ENCODE results near the gene HOXB2.
A peak's percentile ranks its signal among the peaks of the same experiment; 100 is the strongest.

The HOXB2 gene

DNA sequence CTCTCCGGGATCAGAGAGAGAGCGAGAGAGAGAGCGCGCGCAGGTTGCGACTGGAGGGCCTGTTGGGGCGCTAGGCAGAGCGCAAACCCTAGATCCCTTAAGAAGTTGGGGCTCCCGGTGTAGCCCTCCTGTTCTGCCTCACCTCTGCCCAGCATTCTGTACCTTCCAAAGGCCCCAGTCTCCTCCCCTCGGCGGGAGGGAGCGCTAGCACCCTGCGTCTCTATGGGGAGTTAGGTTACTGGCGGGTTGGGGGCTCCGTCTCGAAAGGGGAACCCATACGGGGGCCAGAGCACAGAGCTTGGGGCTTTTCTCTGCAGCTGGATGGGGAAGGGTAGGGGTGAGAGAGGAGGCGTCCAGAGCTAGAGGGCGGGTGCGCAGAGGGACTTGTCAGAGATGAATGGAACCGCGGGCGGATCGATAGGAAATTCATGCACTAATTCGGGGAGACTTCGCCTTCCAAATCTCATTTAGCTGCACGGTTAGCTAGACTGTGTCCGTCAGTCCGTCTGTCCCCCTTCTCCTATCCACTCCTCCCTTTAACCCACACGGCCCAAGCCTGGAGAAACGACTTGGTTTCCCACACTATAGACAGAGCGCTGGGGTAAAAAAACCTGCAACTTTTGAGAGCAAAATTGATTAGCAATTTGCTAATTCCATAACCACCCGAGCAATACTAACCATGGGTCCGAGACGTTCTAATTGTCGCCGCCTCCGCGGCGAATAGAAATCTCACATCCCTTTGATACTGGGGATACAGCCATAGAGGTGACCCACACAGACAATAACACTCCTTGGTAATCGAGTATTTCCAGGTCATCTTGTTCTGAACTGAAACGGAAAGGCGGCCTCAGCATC, 33.9 kb upstream of the HOXB2 start:
- DNase-seq (ENCODE audit: low read depth in 2 of 2): no peak

DNA sequence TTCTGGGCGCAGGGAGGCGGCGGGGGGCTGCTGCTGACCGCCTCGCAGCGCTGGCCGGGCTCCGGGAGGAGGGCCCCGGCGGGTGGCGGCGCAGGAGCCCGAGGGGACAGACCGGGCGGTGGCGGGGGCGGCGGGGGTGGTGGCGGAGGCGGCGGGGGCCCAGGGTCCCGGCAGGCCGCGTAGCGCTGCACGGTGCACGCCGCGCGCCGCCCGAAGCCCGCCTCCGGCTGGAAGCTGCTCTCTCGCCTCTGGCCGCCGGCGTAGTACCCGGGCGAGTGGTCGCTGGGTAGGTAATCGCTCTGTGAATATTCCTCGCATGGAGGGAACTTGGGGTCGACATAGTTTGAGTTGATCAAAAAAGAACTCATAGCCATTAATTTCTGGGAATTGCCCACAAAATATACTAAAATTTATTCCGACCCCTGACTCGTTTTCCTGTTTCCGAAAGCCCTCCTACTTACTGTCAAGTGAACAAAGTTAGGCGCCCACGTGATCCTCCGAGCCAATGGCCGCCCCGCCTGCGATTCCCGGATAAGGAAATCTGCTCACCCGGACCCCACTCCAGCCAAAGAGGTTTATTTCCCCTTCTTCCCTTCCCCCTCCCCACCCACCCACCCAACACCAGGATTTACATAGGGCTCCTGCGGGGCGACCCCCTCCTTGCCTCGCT, 33.2 kb upstream of the HOXB2 start, which contains the start of gene HOXB4:
Gene HOXB4, minus strand, starts transcription at position 405 of the 670 bp plus-strand sequence. Its CDS starts 31 bp downstream, at position 374.
- peak in 1 of 2 experiments; percentile 65 for DNase-seq (ENCODE audit: low read depth in 2 of 2)

- DNase-seq (ENCODE audit: low read depth in 2 of 2): no peak
Measured at GRCh38 chr17:48577330-48577945, 32.5 kb upstream of the HOXB2 start.

GRCh38 chr17:48576479-48577309, 31.8 kb upstream of the HOXB2 start:
- no peak for DNase-seq (ENCODE audit: low read depth in 2 of 2)

DNA sequence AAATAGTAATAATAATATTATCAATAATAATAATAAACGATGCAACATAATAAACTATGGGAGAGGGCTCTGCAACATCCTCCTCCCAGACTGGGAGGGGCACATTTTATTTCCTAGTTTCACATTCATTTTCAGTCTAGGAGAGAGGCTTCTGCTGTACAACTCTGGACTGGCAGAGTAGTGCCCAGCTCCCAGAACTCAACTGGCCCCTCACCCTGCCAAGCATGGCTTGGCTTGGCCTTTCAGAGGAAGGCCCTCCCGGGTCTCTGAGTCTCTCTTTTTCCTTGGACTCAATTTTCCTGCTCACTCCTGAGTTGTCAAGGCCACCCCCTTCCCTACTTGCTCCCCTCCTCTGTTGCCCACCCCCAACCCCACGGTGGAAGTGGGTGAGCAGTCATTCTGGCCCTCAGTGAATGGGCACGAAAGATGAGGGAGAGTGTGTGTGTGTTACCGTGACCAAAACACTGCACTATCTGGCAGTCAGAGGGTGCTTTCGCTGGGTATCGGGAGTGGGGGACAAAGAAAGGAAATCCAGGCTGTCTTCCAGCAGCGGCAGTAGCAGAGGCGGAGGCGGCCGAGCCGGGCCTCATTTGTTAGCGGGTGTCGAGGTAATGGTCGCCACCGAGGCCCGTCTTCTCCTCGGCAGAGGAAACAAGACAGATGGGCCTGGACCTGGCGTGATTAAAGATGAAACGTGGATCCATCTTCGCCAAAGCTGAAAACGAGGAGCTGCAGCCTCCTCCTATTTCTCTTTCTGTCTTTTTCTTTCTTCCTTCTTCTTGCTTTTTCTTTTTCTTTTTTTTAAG, 31.0 kb upstream of the HOXB2 start:
- DNase-seq (ENCODE audit: low read depth in 2 of 2): no peak

DNA sequence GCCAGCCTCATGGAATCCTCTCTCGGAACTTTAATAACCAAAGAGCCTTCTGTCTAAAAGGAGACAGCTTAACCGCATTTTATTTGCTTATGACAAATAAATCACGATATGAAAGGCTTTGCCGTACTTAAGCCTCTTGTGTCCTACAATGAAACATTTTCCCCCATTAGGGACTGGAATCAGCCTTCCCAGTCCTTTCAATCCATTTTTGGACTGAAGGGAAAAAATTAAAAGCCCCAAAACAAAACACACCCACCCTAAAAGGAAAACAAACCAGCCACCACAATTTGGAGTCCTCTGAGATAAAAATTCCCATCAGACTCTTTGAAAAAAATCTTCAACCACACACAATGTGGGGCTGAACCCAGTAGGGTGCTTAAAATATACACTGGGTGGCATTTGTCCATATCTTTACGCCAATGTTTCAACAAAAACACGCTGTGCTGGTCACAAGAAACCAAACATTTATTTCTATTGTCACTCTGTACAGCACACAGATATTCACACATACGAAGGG, 30.2 kb upstream of the HOXB2 start:
- DNase-seq (ENCODE audit: low read depth in 2 of 2): no peak

GRCh38 chr17:48574505-48575065, 29.7 kb upstream of the HOXB2 start:
- DNase-seq (ENCODE audit: low read depth in 2 of 2): no peak

DNA sequence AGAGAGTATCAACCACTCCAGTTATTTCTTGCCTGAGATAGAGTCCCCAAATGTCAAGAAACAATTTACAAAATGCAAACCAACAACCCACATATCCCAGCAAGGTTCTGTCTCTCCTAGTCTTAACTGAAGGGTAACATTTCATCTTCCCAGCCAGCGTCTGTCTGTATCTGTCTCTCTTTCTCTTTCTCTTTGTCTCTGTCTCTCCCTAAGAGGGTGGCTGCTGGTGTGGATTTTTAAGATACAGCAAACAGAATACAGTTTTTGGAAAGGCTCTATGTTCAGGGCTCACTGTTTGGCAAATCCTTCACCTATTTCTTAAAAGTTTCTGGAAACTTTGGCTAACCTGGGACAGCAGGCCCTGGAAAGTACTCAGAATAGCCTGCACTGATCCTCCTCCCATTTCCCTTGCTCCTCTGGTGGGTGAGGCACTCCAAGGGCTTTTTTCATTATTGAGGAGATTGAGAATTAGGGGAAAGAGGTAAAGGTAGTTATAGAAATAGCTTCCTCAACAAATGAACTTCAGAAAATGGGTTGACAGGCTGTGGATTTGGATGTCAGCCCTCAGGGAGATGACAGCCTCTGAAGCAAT, 27.0 kb upstream of the HOXB2 start:
- no peak for DNase-seq (ENCODE audit: low read depth in 2 of 2)

DNA sequence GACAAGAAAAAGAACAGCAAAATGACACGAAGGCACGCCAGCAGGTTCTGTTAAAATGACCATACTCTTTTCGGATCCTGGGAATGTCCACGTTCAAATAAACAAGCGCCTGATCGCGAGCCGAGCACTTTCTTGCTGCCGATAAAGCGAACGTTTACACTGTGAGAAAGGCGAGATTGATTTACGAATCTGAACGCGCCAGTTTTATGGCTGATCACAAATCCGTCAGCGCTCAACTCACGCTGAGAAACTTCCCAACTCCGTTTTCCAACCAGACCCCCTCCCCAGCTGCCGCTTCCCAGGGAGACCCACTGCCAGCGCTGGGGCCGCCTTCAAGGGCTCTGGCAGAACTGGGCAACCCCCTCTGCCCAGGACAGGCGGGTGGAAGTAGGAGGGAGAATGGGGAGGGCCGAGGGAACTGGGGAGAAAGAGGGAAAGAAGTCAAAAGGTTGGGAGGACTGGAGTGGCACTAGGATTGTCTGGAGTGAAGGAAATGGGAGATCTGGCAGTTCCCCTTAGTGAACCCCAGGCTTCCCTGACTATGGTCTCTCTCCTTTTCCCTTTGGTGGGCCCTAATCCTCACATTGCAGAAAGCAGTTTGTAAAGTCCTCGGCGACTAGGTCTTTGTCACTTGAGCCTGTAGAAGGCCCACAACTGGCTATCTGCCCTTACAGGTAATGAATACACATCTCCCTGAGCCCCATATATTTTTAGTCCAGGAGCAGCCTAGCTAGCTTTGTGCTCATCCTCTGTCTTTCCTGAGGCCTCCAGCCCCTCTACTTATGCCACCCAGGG, 26.3 kb upstream of the HOXB2 start:
- no peak for DNase-seq (ENCODE audit: low read depth in 2 of 2)

DNA sequence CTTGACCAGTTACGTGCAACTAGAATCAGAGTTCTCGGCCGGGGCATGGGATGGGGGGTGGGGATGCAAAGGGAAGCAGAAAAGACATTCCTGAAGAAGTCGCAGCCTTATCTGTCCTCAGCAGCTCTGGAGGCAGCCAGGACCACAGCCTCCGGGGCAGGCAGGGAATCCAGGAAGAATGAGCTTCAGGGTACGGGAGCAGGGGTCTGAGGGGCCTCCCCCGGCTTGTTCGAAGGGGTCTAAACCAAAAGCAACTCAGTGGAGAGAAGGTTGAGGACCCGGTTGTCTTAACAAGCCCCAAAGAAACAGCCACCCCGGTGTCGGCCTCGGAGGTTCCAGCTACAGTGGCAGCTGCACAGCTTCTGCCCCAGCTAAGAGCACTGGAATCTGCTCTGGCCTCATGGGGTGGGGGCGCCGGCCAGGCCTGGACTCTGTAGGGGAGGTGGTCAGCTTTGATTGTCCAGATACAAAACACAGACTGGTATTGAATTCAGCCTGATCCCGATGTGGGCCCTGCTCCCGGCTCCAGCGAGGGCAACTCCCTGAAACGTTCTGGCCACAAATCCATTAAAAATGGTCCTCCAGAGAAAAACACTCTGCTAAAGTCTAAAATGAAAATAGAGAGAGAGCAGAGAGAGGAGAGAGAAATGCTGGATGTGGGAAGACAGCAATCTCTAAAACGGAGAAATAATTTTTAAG, 25.6 kb upstream of the HOXB2 start:
- DNase-seq (ENCODE audit: low read depth in 2 of 2): no peak

- no peak for DNase-seq (ENCODE audit: low read depth in 2 of 2)
Measured at GRCh38 chr17:48569674-48570324, 24.9 kb upstream of the HOXB2 start.

DNA sequence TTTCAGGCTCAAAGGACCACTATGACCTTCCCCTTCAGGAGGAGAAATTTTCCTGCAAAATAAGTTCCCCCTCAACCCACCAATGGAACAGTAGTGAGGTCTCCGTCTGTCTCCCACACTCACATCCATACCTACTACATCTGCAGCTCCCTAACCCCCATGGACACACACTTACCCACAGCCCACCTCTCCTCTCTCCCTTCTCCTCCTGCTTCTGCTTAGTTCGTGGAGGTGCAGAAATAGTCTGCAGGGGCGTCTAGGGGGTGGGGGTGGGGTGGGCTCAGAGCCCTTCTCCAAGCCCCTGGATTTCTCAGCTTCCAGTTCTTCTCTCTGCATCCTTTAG, 24.3 kb upstream of the HOXB2 start:
- DNase-seq (ENCODE audit: low read depth in 2 of 2): no peak

- no peak for DNase-seq (ENCODE audit: low read depth in 2 of 2)
Measured at GRCh38 chr17:48568499-48569239, 23.8 kb upstream of the HOXB2 start.

DNA sequence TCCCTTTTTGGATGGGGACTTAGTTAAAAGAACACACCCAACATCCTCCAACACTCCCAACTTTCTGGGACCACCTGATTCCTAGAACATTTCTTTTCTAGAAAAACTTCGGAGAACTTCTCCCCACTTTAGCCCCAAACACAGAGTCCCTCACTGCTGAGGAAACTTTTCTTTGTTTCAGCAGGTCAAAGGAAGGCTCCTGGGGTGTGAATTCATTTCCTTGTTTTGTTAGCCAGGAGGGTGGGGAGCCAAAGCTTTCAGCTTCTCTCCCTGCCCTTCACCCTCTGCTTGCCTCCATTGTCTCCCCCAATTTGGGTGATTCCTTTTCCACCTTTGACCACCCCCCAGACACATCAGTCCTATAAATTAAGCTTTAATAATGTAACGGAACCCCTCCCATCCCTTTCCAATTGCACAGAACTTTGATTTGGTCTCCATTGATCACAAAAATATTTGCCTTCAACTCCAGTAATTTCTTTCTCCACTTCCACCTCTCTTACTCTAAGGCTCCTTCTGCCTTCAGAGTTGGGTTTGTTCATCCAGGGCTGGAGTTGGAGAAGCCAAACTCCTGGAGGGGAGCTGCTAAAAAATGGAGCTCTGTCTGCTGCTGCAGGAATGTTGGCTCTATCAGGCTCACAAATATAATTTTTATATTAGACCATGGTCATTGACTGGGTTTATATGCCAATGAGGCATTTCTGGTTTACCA, 22.9 kb upstream of the HOXB2 start:
- no peak for DNase-seq (ENCODE audit: low read depth in 2 of 2)

GRCh38 chr17:48567209-48567608, 22.3 kb upstream of the HOXB2 start:
- no peak for DNase-seq (ENCODE audit: low read depth in 2 of 2)

DNA sequence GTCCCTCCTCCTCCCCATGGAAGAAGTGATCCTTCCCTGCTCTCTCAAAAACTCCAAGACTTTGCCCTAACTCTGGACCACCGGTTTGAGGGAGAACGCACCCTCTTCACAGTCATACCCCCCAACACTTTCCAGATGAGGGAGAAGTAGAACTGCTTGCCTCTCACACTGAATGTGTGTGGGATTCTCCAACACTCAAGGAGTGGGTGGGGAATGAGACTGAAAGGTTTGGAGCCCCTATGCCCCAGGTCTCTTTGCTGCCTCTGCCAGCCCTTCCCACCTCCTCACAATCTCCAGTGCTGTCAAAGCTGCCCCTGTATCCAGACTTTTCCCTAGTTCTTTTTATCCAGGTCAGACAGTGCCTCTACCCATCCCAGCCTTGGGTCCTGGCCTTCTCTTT, 21.8 kb upstream of the HOXB2 start:
- DNase-seq (ENCODE audit: low read depth in 2 of 2): no peak
